ENCODE results near the gene GALNT9. TPM values are rescaled to one million over a fixed set of nuclear protein-coding genes. Genes with fewer than 3 reads are reported as not detected.

Gene GALNT9
- total RNA-seq, 1 donor: not detected

DNA sequence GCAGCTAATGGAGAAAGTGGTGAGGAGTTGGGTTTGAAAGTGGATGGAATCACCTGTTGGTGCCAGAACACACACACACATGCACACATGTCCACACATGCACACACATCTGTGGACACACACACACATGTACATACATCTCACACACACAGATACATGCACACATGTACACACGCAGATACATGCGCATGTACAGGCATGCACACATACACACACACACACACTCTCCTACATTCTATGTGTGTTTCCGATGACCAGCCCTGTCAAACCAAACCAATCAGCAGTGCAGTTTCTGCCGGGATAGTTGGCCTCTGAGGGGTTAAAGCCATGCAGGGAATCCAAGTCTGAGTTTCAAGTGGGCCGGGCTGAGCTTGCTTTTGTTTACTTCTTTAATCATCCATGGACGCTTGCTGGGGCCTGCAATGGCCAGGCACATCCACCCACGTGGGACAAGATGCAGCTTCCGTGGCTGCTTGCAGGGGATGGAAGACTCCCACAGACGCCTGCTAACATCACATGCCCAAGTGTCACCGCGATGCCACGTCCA is 52.5 kb downstream of the GALNT9 start:
- H3K4me3 ChIP-seq (ENCODE audit: low read depth, low read length): no peak overlapping the region
- TF ChIP-seq, protein P1, sequence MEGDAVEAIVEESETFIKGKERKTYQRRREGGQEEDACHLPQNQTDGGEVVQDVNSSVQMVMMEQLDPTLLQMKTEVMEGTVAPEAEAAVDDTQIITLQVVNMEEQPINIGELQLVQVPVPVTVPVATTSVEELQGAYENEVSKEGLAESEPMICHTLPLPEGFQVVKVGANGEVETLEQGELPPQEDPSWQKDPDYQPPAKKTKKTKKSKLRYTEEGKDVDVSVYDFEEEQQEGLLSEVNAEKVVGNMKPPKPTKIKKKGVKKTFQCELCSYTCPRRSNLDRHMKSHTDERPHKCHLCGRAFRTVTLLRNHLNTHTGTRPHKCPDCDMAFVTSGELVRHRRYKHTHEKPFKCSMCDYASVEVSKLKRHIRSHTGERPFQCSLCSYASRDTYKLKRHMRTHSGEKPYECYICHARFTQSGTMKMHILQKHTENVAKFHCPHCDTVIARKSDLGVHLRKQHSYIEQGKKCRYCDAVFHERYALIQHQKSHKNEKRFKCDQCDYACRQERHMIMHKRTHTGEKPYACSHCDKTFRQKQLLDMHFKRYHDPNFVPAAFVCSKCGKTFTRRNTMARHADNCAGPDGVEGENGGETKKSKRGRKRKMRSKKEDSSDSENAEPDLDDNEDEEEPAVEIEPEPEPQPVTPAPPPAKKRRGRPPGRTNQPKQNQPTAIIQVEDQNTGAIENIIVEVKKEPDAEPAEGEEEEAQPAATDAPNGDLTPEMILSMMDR (IDR thresholded peaks at IDR 0.05; ENCODE audit: insufficient read depth, low read depth, low read length): no peak
- DNase-seq (ENCODE audit: low read depth): no peak

DNA sequence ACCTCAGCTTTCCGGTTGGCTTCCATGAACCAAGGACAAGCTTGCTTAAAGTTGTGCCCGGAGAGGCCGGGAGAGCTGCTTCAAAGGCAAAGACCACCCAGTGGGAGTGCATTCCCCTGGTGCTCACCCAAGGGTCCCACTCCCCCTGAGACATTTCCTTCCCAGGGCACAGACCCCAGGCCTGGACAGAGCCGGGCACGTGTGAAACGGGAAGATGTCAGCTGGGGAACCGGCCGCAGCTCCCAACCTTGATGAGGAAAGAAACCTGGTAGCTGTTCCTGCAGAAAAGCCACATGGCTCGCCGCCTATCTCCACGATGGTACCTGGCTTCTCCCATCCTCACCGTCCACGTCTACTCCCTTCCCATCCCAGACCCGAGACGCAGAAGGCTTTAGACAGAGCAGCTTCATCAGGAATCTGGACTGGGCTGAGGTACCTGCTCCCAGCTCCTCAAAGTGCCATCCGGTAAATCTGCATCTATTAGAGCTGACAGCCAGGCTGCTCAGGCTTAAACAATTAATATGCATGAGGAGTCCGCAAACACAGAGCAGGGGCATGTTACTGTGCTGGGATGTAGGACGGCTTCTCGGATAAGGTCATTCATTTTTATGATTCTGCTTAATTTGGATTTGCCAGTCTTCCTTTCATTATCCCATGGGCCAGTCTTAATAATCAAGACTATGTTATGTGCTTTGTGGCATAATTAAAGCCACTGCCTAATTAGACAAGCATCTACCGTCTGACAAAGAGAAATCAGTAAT is 53.1 kb downstream of the GALNT9 start:
- H3K4me3 ChIP-seq (ENCODE audit: low read depth, low read length): no peak overlapping the region
- no peak for DNase-seq (ENCODE audit: low read depth)
- TF ChIP-seq, protein P1 (IDR thresholded peaks at IDR 0.05; ENCODE audit: insufficient read depth, low read depth, low read length): no peak

GRCh38 chr12:132275631-132276030 is 53.8 kb downstream of the GALNT9 start:
- H3K4me3 ChIP-seq (ENCODE audit: low read depth, low read length): no peak overlapping the region
- TF ChIP-seq, protein P1 (IDR thresholded peaks at IDR 0.05; ENCODE audit: insufficient read depth, low read depth, low read length): no peak
- no peak for DNase-seq (ENCODE audit: low read depth)

DNA sequence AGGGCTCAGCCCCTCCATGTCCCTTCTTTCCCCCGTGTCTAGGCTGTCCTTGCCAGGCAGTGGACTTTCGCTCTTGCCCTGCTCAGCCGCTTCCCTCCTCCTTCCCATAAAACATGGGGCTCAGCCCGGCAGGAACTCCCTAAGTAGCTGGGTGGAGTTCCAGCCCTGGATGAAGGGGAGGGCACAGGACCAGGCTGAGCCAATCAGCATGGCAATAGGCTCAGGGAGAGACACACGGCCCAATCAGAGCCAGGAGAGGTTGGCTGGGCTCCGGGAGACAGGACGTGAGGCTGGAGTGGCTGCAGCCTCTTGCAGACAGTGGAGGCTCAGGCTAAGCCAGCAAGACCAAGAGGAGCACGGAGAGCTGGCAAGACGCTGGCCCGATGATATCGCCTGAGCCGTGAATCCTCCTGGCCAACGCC is 54.3 kb downstream of the GALNT9 start:
- no peak overlapping the region for H3K4me3 ChIP-seq (ENCODE audit: low read depth, low read length)
- peak; percentile 30 for DNase-seq (ENCODE audit: low read depth)
- TF ChIP-seq, protein P1 (IDR thresholded peaks at IDR 0.05; ENCODE audit: insufficient read depth, low read depth, low read length): no peak

DNA sequence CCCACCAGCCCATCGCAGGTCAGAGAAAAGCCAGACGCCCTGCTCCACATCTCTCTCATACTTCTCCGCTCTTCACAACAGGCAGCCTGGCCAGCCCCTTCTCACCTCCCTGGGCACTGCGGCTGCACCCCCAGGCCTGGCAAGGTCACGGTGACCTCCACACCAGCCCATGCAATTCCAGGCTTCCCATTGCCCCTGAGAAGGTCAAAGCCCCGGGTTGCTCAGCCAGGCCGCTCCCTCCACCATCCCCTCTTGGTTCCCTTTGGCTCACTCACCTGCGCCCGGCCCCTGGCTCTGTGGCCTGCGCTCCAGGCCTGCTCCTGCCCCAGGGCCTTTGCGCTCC is 55.4 kb downstream of the GALNT9 start:
- DNase-seq (ENCODE audit: low read depth): no peak
- H3K4me3 ChIP-seq (ENCODE audit: low read depth, low read length): no peak overlapping the region
- TF ChIP-seq, protein P1 (IDR thresholded peaks at IDR 0.05; ENCODE audit: insufficient read depth, low read depth, low read length): no peak

GRCh38 chr12:132272711-132273110 is 56.7 kb downstream of the GALNT9 start:
- TF ChIP-seq, protein P1 (IDR thresholded peaks at IDR 0.05; ENCODE audit: insufficient read depth, low read depth, low read length): no peak
- DNase-seq (ENCODE audit: low read depth): no peak
- H3K4me3 ChIP-seq (ENCODE audit: low read depth, low read length): no peak overlapping the region

GRCh38 chr12:132271755-132272092 is 57.7 kb downstream of the GALNT9 start:
- no peak overlapping the region for H3K4me3 ChIP-seq (ENCODE audit: low read depth, low read length)
- TF ChIP-seq, protein P1 (IDR thresholded peaks at IDR 0.05; ENCODE audit: insufficient read depth, low read depth, low read length): no peak

More at GRCh38 chr12:132271755-132272092, 57.7 kb downstream of the GALNT9 start:
- no peak for DNase-seq (ENCODE audit: low read depth)
